KG1 (cell line): ENCODE results near the gene IL26.

Experiments used
- DNase-seq: peaks from one replicate; lab custom pipeline; 2025; lab: John Stamatoyannopoulos, UW

Gene IL26

GRCh38 chr12:68154779-68155178 is 70.8 kb downstream of the IL26 start:
- DNase-seq, result no peak
